H1 (cell line): ENCODE results near the gene SLC27A5. TPM values are rescaled to one million over a fixed set of nuclear protein-coding genes. Genes with fewer than 3 reads are reported as not detected.

Experiments
- BCL11A ChIP-seq, 2 experiments: IDR thresholded peaks; one replicate each; pipeline ENCODE4 v1.6.1; 2011; ENCODE audit warnings: low read depth in 2 of 2, low read length in 2 of 2, mild to moderate bottlenecking in 2 of 2
- CEBPB ChIP-seq: IDR thresholded peaks from 2 replicates; pipeline ENCODE4 v1.6.1; 2012; ENCODE audit warnings: low read depth, low read length
- HDAC6 ChIP-seq: IDR thresholded peaks from one replicate; pipeline ENCODE4 v1.7.1; 2012; ENCODE audit warnings: low read depth, mild to moderate bottlenecking, inconsistent platforms, low read length, moderate library complexity
- NRF1 ChIP-seq: IDR thresholded peaks from 2 replicates; pipeline ENCODE4 v1.6.1; 2011; ENCODE audit warnings: mild to moderate bottlenecking, low read depth, low read length, improper control_type of control experiment
- POLR2A ChIP-seq, 2 experiments: IDR thresholded peaks; 1 replicate in 1 of 2; 2 replicates in 1 of 2; pipeline ENCODE4 v1.6.1; 2011; ENCODE audit warnings: low read depth in 2 of 2, low read length in 2 of 2, mild to moderate bottlenecking in 2 of 2; ENCODE audit errors: control extremely low read depth in 1 of 2
- SAP30 ChIP-seq: fragments of 300-600 bp; sonication (generic); IDR thresholded peaks from 2 replicates; pipeline ENCODE4 v1.7.1; 2012; ENCODE audit warnings: low read length, moderate library complexity, mild to moderate bottlenecking, inconsistent platforms; ENCODE audit not compliant: insufficient read depth, insufficient replicate concordance
- polyA plus RNA-seq, 7 experiments: library from polyadenylated mRNA; depleted of rRNA in 3 of 7; stranded (reverse) in 5 of 7; unstranded in 2 of 7; fragments of >200 nt in 5 of 7; fragments of 200-250 nt in 2 of 7; gene quantifications; 1 replicate in 5 of 7; 2 replicates in 1 of 7; 4 replicates in 1 of 7; pipeline versions ENCODE4 v1.2.1 to v1.2.3, GENCODE V29; 2011 to 2013; ENCODE audit warnings: missing spikeins in 2 of 7, mixed read lengths in 2 of 7
- total RNA-seq: library from RNA; stranded (reverse); fragmentation: NEBNext Ultra II Directional; extraction: Animal tissue kit (Norgen Biotek cat#: 25700); gene quantifications from 2 replicates; pipeline ENCODE4 v1.2.1, GENCODE V29; 2021
- TF ChIP-seq, protein P1 (sequence below): fragments of 300-600 bp; sonication (generic); IDR thresholded peaks from 2 replicates; pipeline ENCODE4 v1.7.1; 2012; ENCODE audit warnings: low read length, moderate library complexity, mild to moderate bottlenecking, inconsistent platforms; ENCODE audit not compliant: insufficient replicate concordance

Gene SLC27A5
- total and polyA plus RNA-seq, 2 of the 8 experiments (the other 6 are each of a cell fraction or from before 2014, with no cell fraction given) = 25.1 to 80.5 TPM

DNA sequence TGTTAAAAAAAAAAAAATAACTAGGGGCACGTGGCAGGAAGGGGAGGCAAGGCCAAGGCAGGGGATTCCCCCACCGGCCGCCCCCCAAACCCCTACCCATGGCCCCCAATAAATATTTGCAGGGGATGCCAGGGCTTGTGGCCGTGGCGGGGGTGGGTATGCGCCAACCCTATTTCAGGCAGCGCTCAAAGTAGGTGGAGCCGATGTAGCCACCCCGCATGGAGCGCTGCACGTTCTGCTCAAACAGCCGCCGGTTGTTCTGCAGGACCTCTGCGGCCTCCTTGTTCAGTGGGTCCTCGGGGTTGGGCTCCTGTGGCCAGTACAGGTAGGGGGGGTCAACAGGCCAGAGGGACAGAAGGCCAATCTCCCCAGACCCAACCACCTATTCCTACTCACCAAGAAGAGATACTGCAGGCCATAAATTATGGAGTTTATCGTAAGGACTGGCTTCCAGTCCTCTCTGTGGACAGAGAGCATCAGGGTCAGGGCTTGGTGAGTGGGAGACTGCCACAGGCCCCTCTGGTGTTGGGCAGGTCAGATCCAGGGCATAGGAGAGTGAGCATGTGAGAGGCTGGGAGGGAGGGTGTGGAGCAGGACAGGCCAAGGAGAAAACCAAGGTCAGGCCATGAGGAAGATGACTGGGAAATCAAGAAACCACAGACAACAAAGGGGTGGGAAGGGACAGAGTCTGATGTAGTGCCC, 44.3 kb upstream of the SLC27A5 start (continued):
- TF ChIP-seq, protein P1, sequence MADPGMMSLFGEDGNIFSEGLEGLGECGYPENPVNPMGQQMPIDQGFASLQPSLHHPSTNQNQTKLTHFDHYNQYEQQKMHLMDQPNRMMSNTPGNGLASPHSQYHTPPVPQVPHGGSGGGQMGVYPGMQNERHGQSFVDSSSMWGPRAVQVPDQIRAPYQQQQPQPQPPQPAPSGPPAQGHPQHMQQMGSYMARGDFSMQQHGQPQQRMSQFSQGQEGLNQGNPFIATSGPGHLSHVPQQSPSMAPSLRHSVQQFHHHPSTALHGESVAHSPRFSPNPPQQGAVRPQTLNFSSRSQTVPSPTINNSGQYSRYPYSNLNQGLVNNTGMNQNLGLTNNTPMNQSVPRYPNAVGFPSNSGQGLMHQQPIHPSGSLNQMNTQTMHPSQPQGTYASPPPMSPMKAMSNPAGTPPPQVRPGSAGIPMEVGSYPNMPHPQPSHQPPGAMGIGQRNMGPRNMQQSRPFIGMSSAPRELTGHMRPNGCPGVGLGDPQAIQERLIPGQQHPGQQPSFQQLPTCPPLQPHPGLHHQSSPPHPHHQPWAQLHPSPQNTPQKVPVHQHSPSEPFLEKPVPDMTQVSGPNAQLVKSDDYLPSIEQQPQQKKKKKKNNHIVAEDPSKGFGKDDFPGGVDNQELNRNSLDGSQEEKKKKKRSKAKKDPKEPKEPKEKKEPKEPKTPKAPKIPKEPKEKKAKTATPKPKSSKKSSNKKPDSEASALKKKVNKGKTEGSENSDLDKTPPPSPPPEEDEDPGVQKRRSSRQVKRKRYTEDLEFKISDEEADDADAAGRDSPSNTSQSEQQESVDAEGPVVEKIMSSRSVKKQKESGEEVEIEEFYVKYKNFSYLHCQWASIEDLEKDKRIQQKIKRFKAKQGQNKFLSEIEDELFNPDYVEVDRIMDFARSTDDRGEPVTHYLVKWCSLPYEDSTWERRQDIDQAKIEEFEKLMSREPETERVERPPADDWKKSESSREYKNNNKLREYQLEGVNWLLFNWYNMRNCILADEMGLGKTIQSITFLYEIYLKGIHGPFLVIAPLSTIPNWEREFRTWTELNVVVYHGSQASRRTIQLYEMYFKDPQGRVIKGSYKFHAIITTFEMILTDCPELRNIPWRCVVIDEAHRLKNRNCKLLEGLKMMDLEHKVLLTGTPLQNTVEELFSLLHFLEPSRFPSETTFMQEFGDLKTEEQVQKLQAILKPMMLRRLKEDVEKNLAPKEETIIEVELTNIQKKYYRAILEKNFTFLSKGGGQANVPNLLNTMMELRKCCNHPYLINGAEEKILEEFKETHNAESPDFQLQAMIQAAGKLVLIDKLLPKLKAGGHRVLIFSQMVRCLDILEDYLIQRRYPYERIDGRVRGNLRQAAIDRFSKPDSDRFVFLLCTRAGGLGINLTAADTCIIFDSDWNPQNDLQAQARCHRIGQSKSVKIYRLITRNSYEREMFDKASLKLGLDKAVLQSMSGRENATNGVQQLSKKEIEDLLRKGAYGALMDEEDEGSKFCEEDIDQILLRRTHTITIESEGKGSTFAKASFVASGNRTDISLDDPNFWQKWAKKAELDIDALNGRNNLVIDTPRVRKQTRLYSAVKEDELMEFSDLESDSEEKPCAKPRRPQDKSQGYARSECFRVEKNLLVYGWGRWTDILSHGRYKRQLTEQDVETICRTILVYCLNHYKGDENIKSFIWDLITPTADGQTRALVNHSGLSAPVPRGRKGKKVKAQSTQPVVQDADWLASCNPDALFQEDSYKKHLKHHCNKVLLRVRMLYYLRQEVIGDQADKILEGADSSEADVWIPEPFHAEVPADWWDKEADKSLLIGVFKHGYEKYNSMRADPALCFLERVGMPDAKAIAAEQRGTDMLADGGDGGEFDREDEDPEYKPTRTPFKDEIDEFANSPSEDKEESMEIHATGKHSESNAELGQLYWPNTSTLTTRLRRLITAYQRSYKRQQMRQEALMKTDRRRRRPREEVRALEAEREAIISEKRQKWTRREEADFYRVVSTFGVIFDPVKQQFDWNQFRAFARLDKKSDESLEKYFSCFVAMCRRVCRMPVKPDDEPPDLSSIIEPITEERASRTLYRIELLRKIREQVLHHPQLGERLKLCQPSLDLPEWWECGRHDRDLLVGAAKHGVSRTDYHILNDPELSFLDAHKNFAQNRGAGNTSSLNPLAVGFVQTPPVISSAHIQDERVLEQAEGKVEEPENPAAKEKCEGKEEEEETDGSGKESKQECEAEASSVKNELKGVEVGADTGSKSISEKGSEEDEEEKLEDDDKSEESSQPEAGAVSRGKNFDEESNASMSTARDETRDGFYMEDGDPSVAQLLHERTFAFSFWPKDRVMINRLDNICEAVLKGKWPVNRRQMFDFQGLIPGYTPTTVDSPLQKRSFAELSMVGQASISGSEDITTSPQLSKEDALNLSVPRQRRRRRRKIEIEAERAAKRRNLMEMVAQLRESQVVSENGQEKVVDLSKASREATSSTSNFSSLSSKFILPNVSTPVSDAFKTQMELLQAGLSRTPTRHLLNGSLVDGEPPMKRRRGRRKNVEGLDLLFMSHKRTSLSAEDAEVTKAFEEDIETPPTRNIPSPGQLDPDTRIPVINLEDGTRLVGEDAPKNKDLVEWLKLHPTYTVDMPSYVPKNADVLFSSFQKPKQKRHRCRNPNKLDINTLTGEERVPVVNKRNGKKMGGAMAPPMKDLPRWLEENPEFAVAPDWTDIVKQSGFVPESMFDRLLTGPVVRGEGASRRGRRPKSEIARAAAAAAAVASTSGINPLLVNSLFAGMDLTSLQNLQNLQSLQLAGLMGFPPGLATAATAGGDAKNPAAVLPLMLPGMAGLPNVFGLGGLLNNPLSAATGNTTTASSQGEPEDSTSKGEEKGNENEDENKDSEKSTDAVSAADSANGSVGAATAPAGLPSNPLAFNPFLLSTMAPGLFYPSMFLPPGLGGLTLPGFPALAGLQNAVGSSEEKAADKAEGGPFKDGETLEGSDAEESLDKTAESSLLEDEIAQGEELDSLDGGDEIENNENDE = no peak
- TF ChIP-seq BCL11A (IDR thresholded peaks at IDR 0.05; ENCODE audit: low read depth in 2 of 2, low read length in 2 of 2) (no peak), POLR2A (IDR thresholded peaks at IDR 0.05; ENCODE audit: control extremely low read depth in 1 of 2, low read depth in 2 of 2, low read length in 2 of 2) (0 out of 3 replicates have a peak, but pooled peaks of 1 of the 2 experiments have one; percentile 33), CEBPB (no peak), SAP30 (no peak), HDAC6 (no peak), NRF1 (no peak)
